GM23338 (cell line): Measurements from ENCODE around the gene STAT3.

Source experiments
- CTCF ChIP-seq, 2 experiments: fragments of 200-600 bp in 1 of 2; sonication (generic) in 1 of 2; conservative IDR thresholded peaks; 2 replicates each; pipeline versions ENCODE4 v1.5.1 to v1.6.1; 2016 to 2017; ENCODE audit warnings: antibody characterized with exemption in 2 of 2, low read depth in 2 of 2, mild to moderate bottlenecking in 2 of 2, moderate library complexity in 1 of 2
- EZH2 ChIP-seq: fragments of 200-600 bp; sonication (generic); IDR thresholded peaks from one replicate; pipeline ENCODE4 v1.8.0; 2017; ENCODE audit warnings: antibody characterized with exemption, mild to moderate bottlenecking, low read depth; ENCODE audit not compliant: unreplicated experiment
- EZH2phosphoT487 ChIP-seq: fragments of 200-600 bp; sonication (generic); IDR thresholded peaks from one replicate; pipeline ENCODE4 v1.8.1; 2018; ENCODE audit warnings: antibody characterized with exemption; ENCODE audit not compliant: unreplicated experiment
- POLR2AphosphoS5 ChIP-seq: IDR thresholded peaks from 2 replicates; pipeline ENCODE4 v1.6.1; 2016; ENCODE audit warnings: antibody characterized with exemption, low read depth
- REST ChIP-seq: IDR thresholded peaks from one replicate; pipeline ENCODE4 v1.6.1; 2018; ENCODE audit warnings: antibody characterized with exemption; ENCODE audit not compliant: unreplicated experiment

- TF ChIP-seq CTCF (conservative IDR thresholded peaks at IDR 0.05; ENCODE audit: low read depth in 2 of 2) (no peak), POLR2AphosphoS5 (no peak), REST (no peak), EZH2phosphoT487 (no peak), EZH2 (no peak)
These were observed 33.5 kb upstream of the STAT3 start for GRCh38 chr17:42421507-42422338.
